HG03097 (cell line): ENCODE measurements around the gene SLC24A4.
A peak's percentile ranks its signal among the peaks of the same experiment; 100 is the strongest.
"Not testable (repeated sequence)": the region's sequence is repeated elsewhere in the genome, so short reads cannot be mapped to it uniquely, and the experiment has no call there.

Source experiments
- ATAC-seq: cut with Tn5 transposase; IDR thresholded peaks from one replicate; pipeline ENCODE4 v1.9.1; 2021; ENCODE audit not compliant: unreplicated experiment, low FRiP score

SLC24A4 gene

GRCh38 chr14:92536231-92536630 is 213.3 kb downstream of the SLC24A4 start:
- not testable (repeated sequence) for ATAC-seq

GRCh38 chr14:92538412-92538985 is 215.5 kb downstream of the SLC24A4 start:
- ATAC-seq: peak; percentile 54

- ATAC-seq: no peak
These were observed 216.5 kb downstream of the SLC24A4 start for GRCh38 chr14:92539419-92539818.

DNA sequence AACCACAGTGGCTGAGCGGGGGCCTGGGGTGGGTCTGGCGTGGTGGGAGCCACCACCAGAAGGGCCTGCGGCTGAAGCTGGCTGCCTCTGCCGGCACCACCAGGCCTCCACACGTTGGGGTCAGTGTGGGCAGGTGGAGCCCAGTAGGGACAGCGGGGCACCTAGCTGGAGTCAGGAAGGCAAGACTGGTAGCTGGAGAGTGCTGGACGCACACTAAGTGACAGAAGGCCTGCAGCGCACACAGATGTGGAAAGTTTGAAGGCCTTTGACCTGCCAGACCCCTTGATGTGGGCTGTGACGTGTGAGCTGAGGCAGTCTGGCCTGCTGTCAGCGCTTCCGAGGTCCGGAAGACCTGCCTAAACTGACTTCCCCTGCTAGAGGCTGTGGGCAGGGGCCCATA is 216.9 kb downstream of the SLC24A4 start:
- ATAC-seq: no peak

DNA sequence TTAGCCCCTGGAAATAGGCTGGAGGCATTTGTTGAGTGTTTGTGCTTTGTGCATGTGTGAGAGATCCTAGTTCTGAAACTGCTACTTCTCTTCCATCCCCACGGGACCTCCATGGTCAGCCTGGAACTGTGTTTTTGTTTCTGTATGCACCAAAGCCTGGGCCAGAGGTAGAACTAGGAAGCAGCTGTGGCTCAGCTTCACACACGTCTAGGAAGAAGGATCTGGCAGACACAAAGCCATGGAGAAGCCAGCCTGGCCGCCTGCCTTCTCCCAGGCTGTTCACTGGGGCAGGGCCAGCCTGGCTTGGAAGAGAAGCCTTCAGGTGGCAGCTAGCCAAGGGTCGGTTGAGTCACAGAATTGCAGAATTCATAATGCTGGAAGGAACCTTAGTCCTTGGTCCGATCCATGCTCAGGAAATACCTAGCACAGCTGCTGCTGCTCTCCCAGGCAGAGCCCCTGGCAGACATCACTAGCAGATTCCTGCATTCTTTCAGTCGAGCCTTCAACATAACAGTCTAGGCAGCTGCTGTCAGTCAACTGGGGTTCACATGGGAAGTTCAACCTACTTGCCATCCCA is 217.6 kb downstream of the SLC24A4 start:
- no peak for ATAC-seq

DNA sequence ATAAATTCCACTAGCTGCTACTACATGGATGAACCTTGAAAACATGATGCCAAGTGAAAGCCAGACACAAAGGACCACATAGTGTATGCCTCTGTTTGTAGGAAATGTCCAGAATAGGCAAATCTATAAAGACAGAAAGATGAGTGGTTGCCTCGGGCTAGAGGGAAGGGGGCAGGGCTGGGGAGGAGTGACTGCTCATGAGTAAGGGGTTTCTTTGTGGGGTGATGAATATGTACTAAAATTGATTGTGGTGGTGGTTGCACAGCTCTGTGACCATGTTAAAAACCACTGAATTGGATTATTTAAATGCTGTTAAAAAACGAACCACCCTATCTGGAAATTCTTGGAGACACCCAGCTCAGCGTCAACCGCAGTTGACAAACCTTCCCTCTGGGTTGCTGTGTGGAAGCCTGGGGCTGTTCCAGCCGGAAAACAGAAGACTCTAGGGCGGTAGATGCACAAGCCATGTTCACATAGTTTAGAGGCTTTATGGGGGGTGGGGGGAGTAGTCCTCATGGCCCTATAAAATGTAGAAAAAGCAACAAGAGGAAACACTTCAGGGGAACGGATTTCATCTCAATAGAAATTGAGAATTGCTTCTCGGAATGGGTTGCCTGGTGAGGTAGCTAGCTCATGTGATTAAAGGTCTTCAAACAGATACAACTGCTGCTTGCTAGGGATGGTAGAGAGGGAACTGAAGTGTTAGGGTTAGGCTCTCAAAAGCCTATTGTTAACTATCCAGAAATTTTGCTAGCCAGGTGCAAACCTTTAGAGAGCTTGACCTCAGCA is 220.0 kb downstream of the SLC24A4 start:
- ATAC-seq: no peak

DNA sequence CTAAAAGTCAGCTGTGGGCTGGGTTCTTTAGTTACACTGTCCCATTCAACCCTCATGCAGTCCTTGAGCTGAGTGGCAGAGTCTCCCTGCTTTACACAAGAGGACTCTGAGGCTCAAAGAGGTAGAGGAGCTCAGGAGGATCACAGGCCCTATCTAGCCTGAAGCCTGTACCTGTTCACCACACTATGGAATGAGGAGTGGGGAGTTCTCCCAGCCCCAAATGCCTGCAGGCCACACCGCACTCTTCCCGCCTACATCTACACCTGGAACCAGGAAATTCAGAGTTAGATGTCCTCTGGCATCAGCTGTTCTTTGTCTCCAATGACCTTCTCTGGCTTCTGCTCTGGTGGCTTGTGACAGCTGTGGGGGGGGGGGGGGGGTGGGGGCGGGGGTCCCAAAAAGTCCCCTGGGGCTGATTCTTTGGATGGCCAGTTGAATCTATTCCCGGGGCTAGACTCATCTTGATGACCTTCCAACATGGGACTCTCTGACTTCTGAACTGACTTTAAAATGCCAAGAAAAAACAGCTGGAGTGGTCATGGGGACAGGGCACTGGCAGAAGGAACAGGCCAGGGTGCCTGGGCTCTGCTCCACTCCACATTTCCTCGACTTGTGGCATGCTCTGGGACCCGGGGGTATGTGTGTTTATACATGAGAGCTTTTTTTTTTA is 221.2 kb downstream of the SLC24A4 start:
- ATAC-seq: no peak

DNA sequence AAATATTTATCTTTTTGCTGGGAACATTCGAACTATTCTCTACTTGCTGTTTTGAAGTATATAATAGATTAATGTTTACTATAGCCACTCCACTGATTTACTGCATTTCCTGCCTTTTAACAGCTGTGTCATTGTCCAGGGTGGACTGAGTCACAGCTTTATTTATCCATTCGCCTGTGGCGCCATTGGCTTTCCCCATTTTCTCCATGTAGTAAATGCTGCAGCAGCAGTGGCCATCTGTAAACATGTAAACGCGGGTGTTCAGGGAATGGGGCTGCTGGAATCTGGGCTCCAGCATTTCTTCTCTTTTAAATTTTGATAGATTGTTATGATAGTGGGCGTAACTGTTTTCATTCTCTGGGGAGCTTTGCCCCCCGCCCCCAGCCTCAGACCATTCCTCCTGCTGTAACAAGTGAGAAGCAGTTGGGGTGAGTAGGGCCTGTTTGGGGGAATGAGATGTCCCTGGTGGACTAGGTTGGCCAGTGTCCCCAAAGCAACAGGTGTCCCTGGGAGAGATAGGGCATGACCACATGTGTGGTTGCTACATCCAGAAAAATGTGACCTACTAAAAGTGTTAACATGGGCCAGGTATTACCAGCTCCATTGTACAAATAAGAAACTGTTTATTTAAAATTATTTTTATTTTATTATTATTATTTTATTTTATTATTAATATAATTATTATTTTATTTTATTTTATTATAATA is 223.5 kb downstream of the SLC24A4 start:
- no peak for ATAC-seq

GRCh38 chr14:92549105-92549858 is 226.3 kb downstream of the SLC24A4 start:
- ATAC-seq: no peak

- ATAC-seq: no peak
These were observed 226.9 kb downstream of the SLC24A4 start for GRCh38 chr14:92549859-92550230.
